Measurements from ENCODE around the gene TBXA2R. TPM values are rescaled to one million over a fixed set of nuclear protein-coding genes. Genes with fewer than 3 reads are reported as not detected.
"Not testable (repeated sequence)": the region's sequence is repeated elsewhere in the genome, so short reads cannot be mapped to it uniquely, and the experiment has no call there.

Gene TBXA2R
- polyA plus RNA-seq, 4 donors: 1.4 to 3.9 (median 3.2) TPM

DNA sequence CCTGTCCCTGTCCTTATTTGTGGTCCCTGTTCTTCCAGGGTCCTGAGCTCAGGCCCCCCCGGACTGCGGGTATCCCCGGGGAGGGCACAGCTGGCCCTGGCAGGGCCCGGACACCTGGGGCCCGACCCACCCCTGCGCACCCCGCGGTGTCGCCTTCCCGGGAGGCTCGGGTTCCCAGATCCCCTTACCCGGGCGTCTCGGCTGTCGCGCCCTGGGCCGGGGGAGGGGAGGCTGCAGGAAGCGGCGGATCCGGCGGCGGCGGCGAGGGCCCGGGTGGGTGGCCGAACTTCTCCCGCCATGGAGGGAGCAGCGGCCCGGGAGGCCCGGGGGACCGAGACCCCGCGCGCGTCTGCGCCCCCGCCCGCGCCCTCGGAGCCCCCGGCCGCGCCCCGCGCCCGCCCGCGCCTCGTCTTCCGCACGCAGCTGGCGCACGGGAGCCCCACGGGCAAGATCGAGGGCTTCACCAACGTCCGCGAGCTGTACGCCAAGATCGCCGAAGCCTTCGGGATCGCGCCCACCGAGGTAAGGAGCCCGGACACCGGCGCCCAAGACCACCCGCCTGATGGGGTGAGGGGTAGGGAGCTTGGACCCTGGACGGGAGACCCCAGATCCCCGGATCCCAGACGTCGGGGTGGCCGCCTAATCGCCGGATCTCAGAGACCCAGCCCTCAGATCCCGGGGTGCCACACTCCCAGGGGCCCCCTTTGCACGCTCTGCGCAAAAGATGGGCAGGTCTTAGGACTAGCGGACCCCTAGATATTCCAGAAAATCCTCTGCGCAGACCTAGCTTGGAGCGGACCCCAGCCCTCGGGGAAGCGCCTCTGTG lies 21.2 kb downstream of the TBXA2R start, which contains the start of gene GIPC3:
GIPC3 (plus strand) TSS at position 178 of the 826 bp plus-strand sequence; CDS start at position 298, 120 bp downstream.
- DNase-seq (ENCODE audit: low read depth in 4 of 4, low spot score in 3 of 4): no peak

DNA sequence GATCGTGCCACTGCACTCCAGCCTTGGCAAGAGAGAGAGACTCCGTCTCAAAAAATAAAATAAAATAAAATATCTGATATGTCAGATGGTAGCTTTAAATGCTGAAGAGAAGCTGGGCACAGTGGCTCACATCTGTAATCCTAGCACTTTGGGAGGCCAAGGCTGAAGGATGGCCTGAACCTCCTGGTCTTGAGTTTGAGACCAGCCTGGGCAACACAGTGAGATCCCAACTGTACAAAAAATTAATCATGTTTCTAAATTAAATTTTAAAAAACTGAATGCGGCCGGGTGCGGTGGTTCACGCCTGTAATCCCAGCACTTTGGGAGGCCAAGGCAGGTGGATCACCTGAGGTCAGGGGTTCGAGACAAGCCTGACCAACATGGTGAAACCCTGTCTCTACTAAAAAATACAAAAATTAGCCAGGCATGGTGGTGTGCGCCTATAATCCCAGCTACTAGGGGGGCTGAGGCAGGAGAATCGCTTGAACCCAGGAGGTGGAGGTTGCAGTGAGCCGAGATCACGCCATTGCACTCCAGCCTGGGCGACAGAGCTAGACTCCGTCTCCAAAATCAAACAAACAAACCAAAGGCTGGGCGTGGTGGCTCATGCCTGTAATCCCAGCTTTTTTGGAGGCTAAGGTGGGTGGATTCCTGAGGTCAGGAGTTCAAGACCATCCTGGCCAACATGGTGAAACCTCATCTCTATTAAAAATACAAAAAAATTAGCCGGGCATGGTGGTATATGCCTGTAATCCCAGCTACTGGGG lies 22.5 kb downstream of the TBXA2R start:
- DNase-seq (ENCODE audit: low read depth in 4 of 4, low spot score in 3 of 4): not testable (repeated sequence)

GRCh38 chr19:3581792-3582191 lies 24.9 kb downstream of the TBXA2R start:
- not testable (repeated sequence) for DNase-seq (ENCODE audit: low read depth in 4 of 4, low spot score in 3 of 4)

DNA sequence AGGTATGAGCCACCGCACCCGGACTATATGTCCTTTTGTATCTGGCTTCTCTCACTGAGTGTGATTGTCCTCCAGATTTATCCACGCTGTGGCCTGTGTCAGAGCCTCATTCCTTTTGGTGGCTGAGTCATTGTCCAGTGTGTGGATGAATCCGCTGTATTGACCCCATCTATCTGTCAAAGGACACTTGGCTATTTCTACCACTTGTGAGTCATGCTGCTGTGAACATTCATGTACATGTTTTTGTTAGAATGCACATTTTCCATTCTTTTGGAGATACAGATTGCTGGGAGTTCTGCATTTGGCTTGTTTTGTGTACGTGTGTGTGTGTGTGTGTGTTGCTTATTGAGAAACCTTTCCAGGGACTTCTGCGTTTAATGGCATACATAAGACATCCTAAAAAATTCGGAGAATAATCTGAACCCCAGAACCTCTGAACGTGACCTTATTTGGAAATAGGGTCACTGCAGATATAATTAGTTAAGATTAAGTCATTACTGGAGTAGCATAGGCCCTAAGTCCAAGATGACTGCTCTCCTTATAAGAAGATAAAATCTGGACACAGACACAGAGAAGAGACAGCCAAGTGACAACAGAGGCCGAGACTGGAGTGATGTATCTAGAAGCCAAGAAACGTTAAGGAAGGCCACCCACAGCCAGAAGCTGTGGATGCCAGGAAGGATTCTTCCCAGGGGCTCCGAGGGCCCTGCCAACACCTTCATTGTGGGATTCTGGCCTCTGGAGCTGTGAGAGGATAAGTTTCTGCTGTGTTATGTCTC lies 26.3 kb downstream of the TBXA2R start:
- no peak for DNase-seq (ENCODE audit: low read depth in 4 of 4, low spot score in 3 of 4)

- no peak for DNase-seq (ENCODE audit: low read depth in 4 of 4, low spot score in 3 of 4)
Measured at GRCh38 chr19:3578390-3578789, 28.3 kb downstream of the TBXA2R start.

DNA sequence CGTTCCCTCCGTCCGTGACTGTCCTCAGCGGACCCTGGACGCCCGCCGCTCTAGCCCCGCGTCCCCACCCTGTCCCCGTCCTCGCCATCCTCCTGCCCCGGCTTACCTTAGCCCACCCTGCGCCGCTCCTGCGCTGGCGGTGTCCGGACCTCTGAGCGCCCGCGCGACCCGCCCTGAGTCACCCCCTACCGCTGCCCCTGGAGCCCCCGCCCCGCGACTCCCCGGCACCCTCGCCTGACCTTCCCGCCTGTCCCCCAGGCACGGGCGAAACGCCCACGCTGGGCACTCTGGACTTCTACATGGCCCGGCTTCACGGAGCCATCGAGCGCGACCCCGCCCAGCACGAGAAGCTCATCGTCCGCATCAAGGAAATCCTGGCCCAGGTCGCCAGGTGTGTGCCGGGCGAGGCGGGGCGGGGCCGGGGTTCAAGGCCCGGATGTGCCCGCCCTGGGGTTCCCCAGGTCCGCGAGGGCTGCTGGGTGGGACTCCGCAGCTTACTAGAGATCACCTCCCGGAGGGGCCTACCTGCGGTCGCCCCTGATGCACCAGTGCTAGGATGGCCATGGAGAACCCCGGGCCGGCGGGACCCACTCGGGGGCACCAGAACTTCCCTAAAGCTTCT lies 28.8 kb downstream of the TBXA2R start:
- no peak for DNase-seq (ENCODE audit: low read depth in 4 of 4, low spot score in 3 of 4)

GRCh38 chr19:3576696-3577443 lies 29.8 kb downstream of the TBXA2R start:
- no peak for DNase-seq (ENCODE audit: low read depth in 4 of 4, low spot score in 3 of 4)

- DNase-seq (ENCODE audit: low read depth in 4 of 4, low spot score in 3 of 4): no peak
Measured at GRCh38 chr19:3575949-3576673, 30.6 kb downstream of the TBXA2R start.

DNA sequence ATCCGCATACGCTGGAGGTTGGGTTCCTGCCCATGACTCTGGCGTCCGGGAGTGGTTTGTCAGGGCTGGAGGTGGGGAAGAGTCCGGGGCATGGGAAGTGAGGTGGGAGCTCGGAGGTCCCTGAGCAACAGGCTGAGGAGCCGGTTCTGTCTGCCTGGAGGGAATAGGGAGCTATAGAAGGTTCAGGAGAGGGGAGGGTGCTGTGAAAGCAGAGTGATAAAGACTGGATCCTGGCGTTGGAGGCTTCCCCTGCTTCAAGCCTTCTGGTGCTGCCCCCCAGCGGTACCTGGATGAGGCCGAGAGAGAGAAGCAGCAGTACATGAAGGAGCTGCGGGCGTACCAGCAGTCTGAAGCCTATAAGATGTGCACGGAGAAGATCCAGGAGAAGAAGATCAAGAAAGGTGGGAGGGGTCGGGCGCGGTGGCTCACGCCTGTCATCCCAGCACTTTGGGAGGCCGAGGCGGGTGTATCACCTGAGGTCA lies 31.4 kb downstream of the TBXA2R start:
- DNase-seq (ENCODE audit: low read depth in 4 of 4, low spot score in 3 of 4): no peak

DNA sequence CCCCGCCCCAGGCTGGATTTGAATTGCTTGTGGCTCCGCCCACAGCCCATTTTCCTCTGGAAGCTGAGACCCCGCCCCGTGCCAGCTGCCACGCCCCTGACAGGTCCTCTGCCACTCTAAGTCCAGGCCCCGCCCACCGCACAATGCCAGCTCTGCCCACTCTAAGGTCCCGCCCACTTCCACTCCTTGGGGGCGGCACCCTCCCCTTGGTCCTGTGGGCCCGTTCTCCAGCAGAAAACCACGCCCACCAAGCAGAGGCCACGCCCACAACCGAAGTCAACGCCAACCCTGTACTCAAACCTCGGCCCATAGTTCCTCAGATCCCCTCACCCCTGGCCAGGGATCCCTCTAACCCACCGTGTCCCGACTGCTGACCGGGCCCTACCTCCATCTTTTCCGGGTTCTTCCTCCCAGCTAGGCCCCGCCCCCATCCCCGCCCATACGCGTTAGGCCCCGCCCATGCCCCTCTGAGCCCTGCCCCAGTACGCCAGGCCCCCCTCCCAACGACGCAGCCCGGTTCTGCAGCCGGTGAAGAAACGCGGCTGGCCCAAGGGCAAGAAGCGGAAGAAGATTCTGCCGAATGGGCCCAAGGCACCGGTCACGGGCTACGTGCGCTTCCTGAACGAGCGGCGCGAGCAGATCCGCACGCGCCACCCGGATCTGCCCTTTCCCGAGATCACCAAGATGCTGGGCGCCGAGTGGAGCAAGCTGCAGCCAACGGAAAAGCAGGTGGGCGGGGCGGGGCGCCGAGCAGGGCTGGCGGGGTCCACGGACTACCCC lies 32.6 kb downstream of the TBXA2R start:
- DNase-seq (ENCODE audit: low read depth in 4 of 4, low spot score in 3 of 4): no peak

- no peak for DNase-seq (ENCODE audit: low read depth in 4 of 4, low spot score in 3 of 4)
Measured at GRCh38 chr19:3573162-3573857, 33.4 kb downstream of the TBXA2R start.

- DNase-seq (ENCODE audit: low read depth in 4 of 4, low spot score in 3 of 4): no peak
Measured at GRCh38 chr19:3572855-3573161, 33.9 kb downstream of the TBXA2R start, which contains the start of gene HMG20B. Gene HMG20B, plus strand, starts transcription at chr19:3572944. Its CDS starts 366 bp downstream, at chr19:3573310.

GRCh38 chr19:3572132-3572854 lies 34.4 kb downstream of the TBXA2R start:
- DNase-seq (ENCODE audit: low read depth in 4 of 4, low spot score in 3 of 4): peak; percentile 97 to 99 (median 98)

DNA sequence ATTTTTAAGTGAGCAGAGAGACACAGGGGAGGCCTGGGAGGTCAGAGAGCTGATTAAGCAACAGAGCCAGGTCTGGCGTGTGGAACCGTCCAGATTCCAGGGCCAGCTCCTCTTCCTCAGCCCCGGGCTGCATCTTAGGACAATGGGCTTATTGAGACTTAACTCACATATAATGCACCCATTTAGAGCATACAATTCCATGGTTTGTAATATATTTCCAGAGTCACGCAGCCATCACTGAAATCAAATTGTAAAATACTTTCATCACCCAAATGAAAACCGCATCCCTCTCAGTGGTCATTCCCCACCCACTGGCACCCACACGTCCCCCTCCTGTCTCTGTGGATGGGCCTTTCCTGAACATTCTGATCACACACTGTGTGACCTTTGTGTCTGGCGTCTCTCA lies 36.1 kb downstream of the TBXA2R start:
- no peak for DNase-seq (ENCODE audit: low read depth in 4 of 4, low spot score in 3 of 4)

DNA sequence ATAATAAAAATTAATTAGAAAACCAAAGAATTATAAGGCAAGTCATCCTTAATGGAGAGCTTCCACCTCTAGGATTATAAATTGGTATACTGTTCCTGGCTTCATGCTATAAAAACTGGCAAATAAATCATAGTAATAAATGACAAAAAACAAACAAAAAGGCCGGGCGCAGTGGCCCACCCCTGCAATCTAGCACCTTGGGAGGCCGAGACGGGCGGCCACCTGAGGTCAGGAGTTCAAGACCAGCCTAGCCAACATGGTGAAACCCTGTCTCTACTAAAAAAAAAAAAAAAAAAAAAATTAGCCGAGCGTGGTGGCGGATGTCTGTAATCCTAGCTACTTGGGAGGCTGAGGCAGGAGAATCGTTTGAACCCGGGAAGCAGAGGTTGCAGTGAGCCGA lies 36.6 kb downstream of the TBXA2R start:
- not testable (repeated sequence) for DNase-seq (ENCODE audit: low read depth in 4 of 4, low spot score in 3 of 4)

- no peak for DNase-seq (ENCODE audit: low read depth in 4 of 4, low spot score in 3 of 4)
Measured at GRCh38 chr19:3565139-3565538, 41.5 kb downstream of the TBXA2R start.

Measured in left renal pelvis (tissue), 4 donors.